NCI-H82 treated with DMSO at 0.1 percent for 48 hours (cell line): ENCODE results near the gene HOXD12.

Experiments
- DNase-seq: peaks from one replicate; lab custom pipeline; 2025; ENCODE audit not compliant: unreplicated experiment; lab: John Stamatoyannopoulos, UW

HOXD12 gene

GRCh38 chr2:176092270-176093144 lies 7.1 kb upstream of the HOXD12 start, which contains the start of gene HOXD13:
Gene HOXD13, plus strand, starts transcription at chr2:176092721. Its CDS starts 170 bp downstream, at chr2:176092891.
- no peak for DNase-seq

- DNase-seq, result no peak
Observed at GRCh38 chr2:176093145-176093897, 6.3 kb upstream of the HOXD12 start.

GRCh38 chr2:176093898-176094249 lies 5.7 kb upstream of the HOXD12 start:
- DNase-seq, result no peak

- no peak for DNase-seq
Observed at GRCh38 chr2:176094349-176094748, 5.2 kb upstream of the HOXD12 start.

- no peak for DNase-seq
Observed at GRCh38 chr2:176095421-176095820, 4.2 kb upstream of the HOXD12 start.

- DNase-seq, result no peak
Observed at GRCh38 chr2:176096243-176096985, 3.2 kb upstream of the HOXD12 start.

- peak; percentile 68 for DNase-seq
Observed at GRCh38 chr2:176096986-176097819, 2.4 kb upstream of the HOXD12 start.

GRCh38 chr2:176097820-176098365 lies 1.7 kb upstream of the HOXD12 start:
- DNase-seq, result no peak

- no peak for DNase-seq
Observed at GRCh38 chr2:176098366-176099158, 1.0 kb upstream of the HOXD12 start.

GRCh38 chr2:176099159-176099727 lies 352 bp upstream of the HOXD12 start:
- DNase-seq, result no peak

- DNase-seq, result no peak
Observed at GRCh38 chr2:176100547-176101140, 1.0 kb downstream of the HOXD12 start.

- DNase-seq, result no peak
Observed at GRCh38 chr2:176101216-176101830, 1.7 kb downstream of the HOXD12 start.

GRCh38 chr2:176101842-176102241 lies 2.2 kb downstream of the HOXD12 start:
- DNase-seq, result no peak

- no peak for DNase-seq
Observed at GRCh38 chr2:176102309-176102866, 2.8 kb downstream of the HOXD12 start.

GRCh38 chr2:176103194-176103593 lies 3.6 kb downstream of the HOXD12 start:
- no peak for DNase-seq

- DNase-seq, result no peak
Observed at GRCh38 chr2:176103742-176104315, 4.2 kb downstream of the HOXD12 start.

GRCh38 chr2:176104316-176105077 lies 4.9 kb downstream of the HOXD12 start:
- DNase-seq, result no peak
